SW480 (cell line): Measurements from ENCODE around the gene WDPCP.
"Not testable (repeated sequence)": the region's sequence is repeated elsewhere in the genome, so short reads cannot be mapped to it uniquely, and the experiment has no call there.

Experiments
- DNase-seq: peaks from one replicate; pipeline ENCODE4 v3.0.0-alpha.2; 2016; ENCODE audit warnings: low spot score

Gene WDPCP

DNA sequence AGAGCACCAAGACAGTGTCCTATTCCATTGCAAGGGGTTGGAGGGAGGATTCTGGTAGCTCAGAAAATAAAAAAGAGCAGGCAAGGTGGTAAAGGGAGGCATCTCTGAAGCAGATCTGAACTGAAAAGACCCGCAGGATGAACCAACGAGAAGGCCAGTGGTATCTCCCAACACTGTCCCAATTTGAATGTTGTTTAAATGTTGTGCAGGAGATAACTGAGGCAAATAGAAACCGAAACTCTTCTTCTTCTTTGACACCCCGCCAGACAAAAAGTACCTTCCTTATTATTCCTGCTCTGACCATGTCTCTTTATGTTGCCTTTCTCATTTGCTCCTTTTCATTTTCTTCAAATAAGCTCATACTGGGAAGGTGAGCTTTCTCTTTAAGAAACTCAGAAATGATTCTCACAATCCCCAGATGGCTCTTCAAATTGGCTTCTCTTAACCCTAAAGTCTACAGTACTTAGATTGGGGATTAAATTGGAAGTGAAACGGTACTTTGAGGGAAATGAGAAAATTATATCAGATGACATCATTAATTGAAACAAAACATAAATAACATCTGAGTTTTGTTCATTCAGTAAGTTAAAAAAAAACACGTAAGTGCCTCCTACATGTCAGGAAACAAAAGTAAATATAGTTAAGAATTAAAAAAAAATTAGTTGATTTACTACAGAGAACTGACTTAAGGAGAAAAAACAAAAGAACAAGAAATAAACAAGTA lies 143.6 kb downstream of the WDPCP start:
- no peak for DNase-seq

DNA sequence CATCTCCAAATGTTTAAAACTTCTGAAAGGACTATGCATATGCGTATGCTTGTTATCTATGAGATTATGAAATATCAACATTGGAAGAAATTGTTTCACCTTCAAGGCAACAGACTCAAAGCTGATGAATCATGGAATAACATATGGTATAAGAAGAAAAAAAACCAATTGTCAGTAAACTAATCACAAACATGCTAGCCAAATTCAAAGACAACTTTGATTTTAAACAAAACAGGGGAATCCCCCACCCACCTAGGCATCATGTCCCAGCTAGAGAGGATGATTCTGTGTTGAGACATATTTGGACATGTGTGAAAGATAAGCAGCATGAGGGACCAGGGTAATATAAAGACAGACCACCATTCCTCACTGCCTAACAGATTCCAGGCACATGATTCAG lies 147.7 kb downstream of the WDPCP start:
- DNase-seq = no peak

DNA sequence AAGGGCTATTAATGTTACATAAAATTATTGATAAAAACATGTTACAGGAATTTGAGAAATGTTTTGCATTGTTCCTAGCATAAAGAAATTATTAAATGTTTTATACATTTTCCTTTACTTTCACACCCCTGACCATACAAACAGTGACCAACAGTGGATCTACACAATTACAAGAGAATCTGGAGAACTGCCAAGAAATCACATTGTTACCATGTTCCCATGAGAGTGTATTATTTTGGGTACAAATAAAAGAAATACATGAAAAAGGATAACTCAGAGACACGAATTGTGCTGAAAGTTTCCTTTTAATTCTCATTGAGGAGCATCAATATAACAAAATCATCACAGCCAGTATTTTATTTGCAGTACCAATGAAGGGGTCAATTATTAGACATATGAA lies 150.1 kb downstream of the WDPCP start:
- no peak for DNase-seq

DNA sequence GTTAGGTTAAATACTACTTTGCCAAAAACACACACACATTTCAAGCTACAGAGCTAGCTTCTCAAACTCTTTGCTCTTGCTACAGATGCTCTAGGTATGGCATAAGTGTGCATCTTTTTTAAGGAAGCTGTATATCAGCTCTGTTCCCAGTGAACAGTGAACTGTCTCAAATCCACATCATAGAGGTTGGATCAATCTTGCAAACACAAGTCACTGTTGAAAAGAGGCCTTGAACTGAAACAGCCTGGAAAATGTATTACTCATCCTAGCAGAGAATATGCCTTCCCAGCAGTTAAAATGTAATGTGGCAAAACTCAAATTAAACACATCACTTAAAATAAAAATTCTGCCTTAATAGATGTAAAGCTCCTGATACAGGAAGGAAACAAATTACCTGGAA lies 151.8 kb downstream of the WDPCP start:
- no peak for DNase-seq

DNA sequence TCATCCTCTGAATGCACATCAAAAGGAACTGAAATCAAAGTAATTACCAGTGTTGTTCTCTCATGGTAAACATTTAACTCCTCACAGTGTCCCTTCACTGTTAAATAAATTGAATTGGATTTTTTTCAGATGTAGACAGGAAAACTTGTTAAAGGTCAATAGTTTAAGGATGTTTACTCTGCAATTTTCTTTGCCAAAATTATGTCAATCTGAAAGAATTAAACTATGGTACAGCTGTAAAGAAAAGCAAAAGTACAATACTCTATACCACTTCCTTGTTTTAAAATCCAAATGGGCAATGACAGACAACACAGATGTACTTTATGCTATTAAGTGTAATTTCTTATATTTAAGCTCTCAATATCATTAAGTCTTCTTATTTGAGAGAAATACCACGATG lies 153.2 kb downstream of the WDPCP start:
- no peak for DNase-seq

DNA sequence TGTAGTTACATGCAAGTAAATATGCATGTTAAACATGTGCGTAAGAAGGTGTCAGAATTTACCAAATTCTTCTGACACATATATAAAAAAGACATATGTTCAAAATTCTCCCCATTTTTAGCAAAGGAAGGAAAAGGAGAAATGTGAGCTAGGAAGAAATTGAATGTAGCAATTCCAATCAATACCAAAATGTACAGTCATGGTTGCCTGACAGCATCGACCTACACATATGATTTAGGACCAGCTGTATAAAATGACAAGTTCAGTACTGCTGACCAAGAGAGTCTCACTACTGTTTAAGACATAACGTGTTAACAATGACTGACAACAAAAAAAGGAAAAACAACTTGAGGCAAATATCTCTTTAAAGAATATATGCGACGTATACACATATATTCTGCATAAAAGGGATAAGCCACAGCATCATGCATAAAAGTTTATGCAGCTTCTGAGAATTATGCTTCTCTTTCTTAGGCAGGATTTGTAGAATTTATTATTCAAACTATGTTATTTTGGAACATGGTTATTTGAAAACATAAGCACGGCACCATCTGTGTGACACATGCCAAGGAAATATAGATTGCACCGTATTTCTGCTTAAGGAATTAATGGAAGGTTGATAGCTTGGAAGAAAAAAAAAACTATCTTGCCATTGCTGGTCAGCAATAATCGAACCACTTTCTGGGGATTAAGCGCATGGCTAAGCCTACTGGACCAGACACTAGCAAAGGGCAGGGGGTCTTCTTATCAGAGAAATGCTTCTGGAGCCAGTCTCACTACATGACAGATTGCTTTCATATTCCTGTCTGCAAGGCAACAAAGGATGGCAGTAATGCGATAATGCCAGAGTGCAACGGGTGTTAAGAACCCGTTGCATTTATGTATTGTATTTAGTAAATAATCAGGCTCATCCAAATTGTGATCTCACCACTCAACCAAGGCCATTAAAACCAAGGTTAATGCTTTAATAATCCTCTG lies 154.0 kb downstream of the WDPCP start:
- DNase-seq = no peak

DNA sequence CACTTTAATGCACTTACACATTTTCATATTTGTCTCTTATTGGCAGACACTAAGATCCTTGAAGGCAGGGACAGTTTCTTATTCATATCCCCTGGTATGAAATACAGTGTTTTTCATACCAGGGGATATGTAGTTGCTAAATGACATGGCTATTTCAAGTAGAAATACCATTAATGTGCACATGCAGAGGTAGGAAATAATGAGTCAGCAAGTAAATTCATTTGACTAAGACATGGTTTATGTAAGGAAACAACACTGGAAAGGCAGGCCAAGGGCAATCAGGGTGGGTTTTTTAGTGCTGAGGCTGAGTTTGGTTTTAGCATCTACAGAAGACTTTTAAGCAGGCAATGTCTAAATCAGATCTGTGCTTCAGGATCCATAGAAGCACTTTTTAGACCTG lies 155.9 kb downstream of the WDPCP start:
- DNase-seq = no peak

DNA sequence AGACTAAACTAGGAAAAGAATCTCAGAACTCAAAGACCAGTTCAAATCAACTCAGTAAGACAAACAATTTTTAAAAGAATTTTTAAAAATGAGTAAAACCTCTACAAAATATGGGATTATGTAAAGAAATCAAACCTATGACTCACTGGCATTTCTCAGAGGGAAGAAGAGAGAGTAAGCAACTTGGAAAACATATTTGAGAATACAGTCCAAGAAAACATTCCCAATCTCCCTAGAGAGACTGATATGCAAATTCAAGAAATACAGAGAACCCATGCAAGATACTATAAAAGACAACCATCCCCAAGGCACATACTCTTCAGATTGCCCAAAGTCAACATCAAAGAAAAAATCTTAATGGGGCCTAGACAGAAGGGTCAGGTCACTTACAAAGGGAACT lies 162.7 kb downstream of the WDPCP start:
- no peak for DNase-seq

DNA sequence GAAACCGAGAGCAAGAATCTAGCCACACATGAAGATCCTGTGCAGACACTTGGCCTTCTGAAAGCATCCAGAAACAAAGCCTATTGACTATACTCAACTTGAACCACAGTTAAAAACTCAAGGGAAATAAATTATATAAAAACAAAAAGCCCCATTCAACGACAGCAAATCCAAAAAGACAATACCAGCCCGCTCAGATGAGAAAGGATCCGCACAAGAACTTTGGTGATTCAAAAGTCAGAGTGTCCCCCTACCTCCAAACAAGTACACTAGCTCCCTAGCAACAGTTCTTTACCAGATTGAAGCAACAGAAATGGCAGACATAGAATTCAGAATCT lies 163.2 kb downstream of the WDPCP start:
- no peak for DNase-seq

DNA sequence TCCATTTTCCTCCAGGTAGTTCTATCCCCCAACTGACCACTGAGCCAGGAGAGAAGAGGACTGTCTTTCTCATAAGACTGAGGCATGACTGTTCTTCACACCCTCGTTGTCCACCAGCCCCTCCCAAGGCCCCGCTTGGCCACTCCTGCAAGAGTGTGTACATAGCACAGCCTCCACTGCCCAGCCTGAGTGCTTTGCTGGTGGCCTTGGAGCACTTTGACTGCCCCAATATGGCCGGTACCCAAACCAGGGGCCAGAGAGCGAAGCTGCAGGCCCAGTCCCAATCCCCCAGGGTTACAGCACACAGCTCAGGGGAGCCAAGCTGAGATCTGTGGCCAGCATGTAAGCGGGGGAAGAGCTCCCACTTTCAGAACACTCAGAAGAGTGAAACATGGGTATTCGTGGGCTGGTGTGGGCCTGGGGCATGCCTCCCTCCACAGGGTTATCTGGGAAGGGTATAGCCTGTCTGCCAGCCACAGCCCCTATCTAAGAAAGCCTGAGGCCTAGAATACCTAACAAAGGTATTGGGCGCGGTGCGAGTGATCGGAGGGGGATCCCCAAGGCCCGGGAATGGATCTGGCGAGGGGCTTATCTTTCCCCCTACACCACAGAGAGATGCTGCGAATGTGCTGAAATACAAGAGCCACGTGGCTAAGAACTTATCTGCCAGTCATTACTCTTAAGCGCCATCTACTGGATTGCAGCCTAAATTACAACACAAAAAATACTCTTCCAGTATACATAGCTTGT lies 163.8 kb downstream of the WDPCP start:
- peak; percentile 48 for DNase-seq

DNA sequence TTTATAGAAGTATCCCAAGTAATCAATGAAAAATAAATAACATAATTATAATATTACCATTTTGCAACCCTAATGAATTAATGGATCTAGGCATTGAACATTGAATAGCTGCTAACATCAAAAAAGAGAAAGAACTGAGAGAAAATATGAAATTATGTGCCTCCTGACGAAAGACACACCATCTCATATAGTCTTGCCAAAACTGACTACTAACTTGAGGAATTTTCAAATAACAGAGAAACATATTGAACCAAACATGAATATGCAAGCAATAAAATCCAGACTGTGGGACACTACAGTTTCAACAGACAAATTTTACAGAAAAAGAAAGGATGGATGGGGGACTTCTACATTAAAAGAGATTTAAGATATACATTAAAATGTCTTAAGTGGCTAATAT lies 165.7 kb downstream of the WDPCP start:
- DNase-seq = no peak

DNA sequence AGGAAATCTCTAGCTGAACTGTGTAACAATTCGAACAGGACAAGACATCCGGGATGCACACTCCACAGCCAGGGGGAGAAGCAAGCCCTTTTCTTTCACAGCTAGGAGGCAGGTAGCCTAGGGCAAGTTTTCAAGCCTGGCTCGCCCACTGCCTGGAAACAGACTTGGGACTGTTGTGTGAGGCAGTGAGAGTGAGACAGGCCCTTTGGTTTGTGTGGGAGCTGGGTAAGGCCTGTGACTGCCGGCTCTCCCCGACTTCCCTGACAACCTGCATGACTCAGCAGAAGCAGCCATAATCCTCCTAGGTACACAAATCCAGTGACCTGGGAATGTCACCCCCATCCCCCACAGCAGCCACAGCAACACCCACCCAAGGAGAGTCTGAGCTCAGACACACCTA lies 179.7 kb downstream of the WDPCP start:
- peak; percentile 13 for DNase-seq

DNA sequence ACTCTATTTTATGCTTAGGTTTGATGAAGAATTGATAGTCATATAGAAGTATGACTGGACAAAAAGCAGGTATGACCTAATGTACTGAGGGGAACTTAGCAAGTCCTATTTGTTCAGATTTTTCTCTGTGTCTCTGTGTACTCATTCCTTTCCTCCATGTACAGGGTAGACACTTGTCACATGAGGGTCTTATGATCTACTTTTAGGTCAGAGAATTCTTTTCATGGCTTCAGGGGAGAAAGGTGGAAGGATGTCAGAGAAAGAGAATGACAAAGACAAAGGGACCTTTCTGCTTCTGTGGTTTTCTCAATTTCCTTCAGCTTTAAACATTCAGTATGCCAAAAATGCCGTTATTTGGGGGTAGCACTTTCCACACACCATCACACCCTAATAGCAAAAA lies 181.6 kb downstream of the WDPCP start:
- no peak for DNase-seq

DNA sequence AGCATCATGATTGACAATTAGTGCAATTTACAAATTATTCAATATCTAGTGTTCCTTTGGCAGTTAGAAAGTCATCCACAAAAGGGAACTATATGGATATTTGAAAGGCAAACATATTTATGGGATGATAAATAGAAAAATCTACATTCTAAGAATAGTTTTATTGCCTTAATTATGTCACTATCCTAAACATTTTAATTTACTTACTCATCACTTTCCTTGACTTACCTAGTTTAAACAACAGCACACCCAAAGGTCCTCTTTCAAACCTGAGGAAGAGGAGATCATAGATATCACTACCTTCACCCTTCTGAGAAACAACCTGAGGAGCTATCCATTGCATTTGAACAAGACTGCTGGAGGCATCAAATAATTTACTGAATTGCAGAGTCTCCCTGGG lies 184.5 kb downstream of the WDPCP start:
- DNase-seq = no peak

DNA sequence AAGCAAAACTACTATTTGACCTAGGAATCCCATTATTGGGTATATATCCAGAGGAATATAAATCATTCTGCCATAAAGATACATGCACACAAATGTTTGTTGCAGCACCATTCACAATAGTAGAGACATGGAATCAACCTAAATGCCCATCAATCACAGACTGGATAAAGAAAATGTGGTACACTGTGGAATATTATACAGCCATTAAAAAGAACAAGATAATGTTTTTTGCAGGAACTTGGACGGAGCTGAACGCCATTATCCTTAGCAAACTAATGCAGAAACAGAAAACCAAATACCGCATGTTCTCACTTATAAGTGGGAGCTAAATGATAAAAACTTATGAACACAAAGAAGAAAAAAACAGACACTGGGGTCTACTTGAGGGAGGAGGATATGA lies 185.4 kb downstream of the WDPCP start:
- DNase-seq = not testable (repeated sequence)

DNA sequence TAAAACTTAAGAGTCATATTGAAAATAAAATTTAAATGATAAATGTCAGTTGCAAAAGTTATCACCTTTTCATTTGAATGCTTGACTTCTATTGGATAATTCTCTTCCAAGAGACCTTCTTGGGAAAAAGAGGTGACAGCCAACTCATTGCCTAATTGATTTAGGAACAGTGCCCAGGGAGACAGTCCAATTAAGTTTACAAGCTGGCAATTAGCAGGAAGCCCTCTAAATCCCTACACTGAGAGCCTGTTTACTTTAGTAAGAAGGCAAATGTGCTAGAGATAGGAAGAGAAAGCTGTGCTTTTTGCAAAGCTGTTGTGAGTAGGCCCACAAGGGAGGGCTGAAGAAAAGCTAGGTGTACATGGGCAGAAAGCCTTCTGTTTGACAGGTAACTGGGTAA lies 189.1 kb downstream of the WDPCP start:
- no peak for DNase-seq

DNA sequence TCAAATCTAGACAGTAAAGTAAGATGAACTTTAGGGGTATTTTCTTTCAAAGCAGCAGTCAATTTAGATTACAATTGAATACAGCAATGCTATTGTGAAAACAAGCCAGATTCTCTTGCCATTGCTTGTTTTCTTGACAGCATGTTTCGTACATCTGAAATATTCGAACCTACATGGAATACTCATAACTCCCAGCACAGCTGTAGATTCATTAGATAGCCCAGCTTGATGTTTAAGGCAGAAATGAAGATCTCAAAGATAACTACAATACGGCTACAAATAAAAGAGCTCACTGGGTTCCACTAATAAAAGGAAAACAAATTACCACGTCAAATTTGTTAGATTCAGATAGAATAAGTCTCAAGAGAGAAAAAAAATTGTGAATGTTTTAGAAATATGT lies 208.8 kb downstream of the WDPCP start:
- no peak for DNase-seq

DNA sequence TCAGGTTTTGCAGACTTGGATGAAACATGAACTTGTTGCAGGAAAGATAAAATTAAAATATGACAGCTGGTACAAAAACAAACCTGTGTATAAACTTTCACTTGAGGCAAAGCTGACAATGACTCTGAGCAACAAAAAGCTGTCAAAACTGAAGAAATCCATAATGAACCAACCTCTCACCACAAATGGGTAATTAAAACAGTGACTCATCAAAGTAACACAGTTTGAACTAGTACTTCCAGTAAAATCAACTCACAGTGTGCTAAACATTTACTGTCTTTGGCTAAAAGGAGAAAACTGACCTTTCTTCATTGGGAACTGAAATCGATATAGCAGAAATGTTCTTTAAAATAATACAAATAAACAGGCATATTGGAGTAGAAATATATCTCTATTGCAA lies 209.7 kb downstream of the WDPCP start:
- DNase-seq = peak; percentile 18

DNA sequence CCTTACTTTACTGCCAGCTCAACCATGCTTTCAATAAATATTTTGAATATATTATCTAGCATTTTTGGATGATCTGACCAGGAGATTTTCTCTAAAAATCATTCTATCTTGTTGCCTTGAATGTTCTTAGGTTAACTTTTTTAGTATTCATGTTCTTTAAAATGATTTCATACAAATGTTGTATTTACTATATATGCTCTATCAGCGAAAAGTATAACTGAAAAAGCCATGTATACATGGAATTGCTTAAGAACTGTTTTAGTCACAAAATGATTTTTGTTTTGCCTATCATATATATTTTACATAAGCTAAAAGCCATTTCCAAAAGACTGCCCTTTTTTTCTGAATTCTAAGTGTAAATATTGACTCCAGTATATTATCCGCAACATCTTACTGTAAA lies 213.9 kb downstream of the WDPCP start:
- no peak for DNase-seq

DNA sequence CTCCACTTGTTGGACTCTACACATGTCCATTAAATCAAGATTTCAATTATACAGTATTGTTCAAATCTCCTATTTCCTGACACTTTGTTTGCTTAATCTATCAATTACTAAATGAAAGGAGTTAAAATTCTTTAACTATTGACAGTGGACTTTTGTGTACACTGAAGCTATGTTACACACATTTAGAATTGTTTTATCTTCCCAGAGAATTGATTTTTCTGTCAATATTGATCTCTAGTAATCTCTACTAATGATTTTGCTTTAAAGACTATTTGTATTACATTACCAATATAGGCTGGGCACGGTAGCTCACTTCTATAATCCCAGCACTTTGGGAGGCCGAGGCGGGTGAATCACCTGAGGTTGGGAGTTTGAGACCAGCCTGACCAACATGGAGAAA lies 215.7 kb downstream of the WDPCP start:
- DNase-seq = no peak

DNA sequence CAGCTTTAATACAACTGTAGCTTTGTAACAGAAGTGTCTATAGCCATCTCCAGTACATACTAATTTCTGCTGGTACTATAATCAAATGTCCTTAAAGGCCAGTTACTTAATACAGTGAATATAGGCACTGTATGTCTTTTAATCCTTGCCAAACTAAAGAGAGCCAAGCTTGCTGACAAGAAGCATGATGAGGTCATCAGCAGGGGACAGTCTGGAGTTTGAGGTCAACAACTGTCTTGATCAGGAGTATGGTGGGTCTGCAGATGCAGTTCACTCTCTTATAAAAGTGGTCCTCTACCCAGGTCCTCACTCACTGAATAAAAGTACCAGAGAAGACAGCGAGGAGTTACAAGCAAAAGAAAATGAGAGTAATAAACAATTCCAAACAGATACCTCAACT lies 219.1 kb downstream of the WDPCP start:
- no peak for DNase-seq

DNA sequence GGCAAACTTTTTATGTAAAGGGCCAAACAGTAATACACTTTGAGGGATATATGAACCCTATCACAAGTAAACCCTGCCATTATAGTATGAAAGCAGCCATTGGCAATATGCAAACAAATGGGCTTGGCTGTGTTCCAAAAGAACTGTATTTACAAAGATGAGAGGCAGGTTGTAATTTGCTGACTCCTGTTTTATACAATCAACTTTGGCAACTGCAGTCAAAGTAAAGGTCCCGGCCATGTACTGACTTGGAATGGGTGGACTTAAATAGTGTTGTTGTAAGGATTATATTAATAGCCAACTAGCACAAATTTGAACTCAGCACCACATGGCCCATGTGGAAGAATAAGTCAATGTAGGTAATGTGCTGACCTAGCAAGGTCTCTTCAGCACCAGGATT lies 223.4 kb downstream of the WDPCP start:
- no peak for DNase-seq

DNA sequence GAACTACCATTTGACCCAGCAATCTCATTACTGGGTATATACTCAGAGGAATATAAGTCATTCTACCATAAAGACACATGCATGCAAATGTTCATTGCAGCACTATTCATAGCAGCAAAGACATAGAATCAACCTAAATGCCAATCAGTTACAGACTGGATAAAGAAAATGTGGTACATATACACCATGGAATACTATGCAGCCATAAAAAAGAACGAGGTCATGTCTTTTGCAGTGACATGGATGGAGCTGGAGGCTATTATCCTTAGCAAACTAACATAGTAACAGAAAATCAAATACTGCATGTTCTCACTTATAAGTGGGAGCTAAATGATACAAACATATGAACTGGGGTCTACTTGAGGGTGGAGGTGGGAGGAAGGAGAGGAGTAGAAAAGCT lies 230.6 kb downstream of the WDPCP start:
- not testable (repeated sequence) for DNase-seq
